ENCODE data around the gene SPEM1. TPM values are rescaled to one million over a fixed set of nuclear protein-coding genes. Genes with fewer than 3 reads are reported as not detected.
A peak's percentile ranks its signal among the peaks of the same experiment; 100 is the strongest.

The SPEM1 gene
- total and polyA plus RNA-seq, 11 donors, result not detected

GRCh38 chr17:7448461-7448860 is 28.3 kb downstream of the SPEM1 start:
- ATAC-seq (no peak), DNase-seq (peak in 1 of 5 donors; percentile 10)
- H3K4me3 ChIP-seq, result no peak overlapping the region
- peaks cover 0 to 24% (median 9%) of the 10 kb centered on the region in 12 donors for H3K4me1 ChIP-seq
- no peaks in the 10 kb centered on the region for H3K9me3 ChIP-seq
- no peak overlapping the region for H3K27ac ChIP-seq
- no peaks in the 10 kb centered on the region for H3K36me3 ChIP-seq
- TF ChIP-seq, protein P1, sequence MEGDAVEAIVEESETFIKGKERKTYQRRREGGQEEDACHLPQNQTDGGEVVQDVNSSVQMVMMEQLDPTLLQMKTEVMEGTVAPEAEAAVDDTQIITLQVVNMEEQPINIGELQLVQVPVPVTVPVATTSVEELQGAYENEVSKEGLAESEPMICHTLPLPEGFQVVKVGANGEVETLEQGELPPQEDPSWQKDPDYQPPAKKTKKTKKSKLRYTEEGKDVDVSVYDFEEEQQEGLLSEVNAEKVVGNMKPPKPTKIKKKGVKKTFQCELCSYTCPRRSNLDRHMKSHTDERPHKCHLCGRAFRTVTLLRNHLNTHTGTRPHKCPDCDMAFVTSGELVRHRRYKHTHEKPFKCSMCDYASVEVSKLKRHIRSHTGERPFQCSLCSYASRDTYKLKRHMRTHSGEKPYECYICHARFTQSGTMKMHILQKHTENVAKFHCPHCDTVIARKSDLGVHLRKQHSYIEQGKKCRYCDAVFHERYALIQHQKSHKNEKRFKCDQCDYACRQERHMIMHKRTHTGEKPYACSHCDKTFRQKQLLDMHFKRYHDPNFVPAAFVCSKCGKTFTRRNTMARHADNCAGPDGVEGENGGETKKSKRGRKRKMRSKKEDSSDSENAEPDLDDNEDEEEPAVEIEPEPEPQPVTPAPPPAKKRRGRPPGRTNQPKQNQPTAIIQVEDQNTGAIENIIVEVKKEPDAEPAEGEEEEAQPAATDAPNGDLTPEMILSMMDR (IDR thresholded peaks at IDR 0.05), result no peak
- no peak for TF ChIP-seq POLR2A (IDR thresholded peaks at IDR 0.05)
- 91 to 92% (median 92%) methylated on average over 7 of the region's 7 CpGs for WGBS, 4 donors
- intact Hi-C loops (cut with DNase I), result loop anchor here in 1 of 10 donors (10.0 kb wide), 1 partner anchor 396 kb away; no protein-coding TSS in a partner anchor
- H3K27me3 ChIP-seq, result peaks cover 0 to 30% (median 0%) of the 10 kb centered on the region in 9 donors

DNA sequence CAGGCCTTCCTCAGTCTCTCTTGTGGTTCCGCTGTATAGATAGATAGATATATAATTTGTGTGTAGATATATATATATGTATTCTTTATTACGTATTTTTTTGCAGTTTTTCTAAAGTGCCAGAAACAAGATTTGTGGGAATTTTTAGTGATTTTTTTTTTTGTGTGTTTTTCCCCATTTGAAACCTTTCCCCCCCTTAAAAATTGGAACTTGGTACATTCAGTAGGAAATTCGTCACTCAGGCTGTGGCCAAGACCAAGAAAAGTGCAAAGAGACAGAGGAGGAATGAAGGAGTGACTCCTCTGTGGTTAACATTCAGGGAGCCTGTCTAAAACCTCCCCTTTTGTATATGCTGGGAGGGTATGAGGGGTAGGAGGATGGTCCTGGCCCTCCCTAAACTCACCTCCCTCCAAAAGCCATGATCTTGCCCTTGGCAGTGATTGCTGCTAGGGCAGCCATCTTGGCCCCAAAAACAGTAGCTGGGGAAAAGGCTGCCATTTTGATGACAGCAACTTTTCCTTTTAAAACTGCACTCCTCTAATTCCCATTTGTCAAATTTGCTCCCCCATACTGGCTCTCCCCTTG is 39.9 kb downstream of the SPEM1 start:
- Histone ChIP-seq H3K9me3 (no peaks in the 10 kb centered on the region), H3K27me3 (no peaks in the 10 kb centered on the region), H3K27ac (no peak overlapping the region), H3K4me1 (peaks cover 0 to 13% (median 5%) of the 10 kb centered on the region in 12 donors), H3K36me3 (peaks cover 0 to 36% (median 26%) of the 10 kb centered on the region in 9 donors), H3K4me3 (no peak overlapping the region)
- intact Hi-C loops (cut with DNase I), result no loop called here
- DNase-seq (no peak), ATAC-seq (no peak)
- WGBS, 4 donors, result 79 to 86% (median 84%) methylated on average over 3 of the region's 3 CpGs
- no peak for TF ChIP-seq POLR2A (IDR thresholded peaks at IDR 0.05)
- TF ChIP-seq, protein P1 (IDR thresholded peaks at IDR 0.05), result no peak

DNA sequence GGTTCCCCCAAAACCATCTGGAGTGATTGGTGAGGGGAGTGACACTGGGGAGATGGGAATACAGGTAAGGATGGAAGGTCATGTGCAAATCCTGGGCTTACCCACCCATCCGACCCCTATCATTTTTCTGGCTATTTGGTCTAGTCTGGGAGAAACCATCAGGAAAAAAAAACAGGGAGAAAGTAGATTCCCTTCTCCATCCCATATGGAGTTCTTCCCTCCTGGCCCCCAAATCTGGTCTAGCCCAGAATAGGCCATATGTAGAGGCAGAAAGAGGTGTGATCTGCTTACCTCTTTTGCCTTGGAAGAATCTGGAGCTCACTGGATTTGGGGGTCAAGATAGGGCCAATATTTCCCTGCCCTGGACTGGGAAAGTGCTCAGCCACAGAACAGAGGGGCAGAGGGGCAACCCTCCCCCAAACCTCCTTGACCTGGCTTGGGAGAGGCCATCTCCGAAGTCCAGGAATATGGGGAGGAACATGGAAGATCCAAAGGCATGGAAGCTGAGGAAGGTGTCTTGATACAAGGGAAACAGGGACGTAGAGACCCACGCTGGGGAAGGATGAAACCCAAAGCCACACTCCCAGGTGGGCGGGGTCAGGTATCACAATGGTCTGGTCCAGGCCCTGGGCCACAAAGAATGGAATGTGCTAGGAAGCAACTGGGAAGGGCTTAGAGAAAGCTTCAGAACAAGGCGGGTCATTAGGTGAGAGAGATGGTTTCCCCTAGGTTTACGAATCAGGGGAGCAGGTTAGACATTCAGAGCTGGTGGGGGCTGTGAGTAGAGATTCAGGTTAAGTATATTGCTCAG is 40.9 kb downstream of the SPEM1 start:
- ATAC-seq (no peak), DNase-seq (no peak)
- no peak overlapping the region for H3K4me3 ChIP-seq
- TF ChIP-seq, protein P1 (IDR thresholded peaks at IDR 0.05), result no peak
- no peak for TF ChIP-seq POLR2A (IDR thresholded peaks at IDR 0.05)
- H3K9me3 ChIP-seq, result no peaks in the 10 kb centered on the region
- H3K36me3 ChIP-seq, result peaks cover 0 to 44% (median 36%) of the 10 kb centered on the region in 9 donors
- 92 to 96% (median 94%) methylated on average over 7 of the region's 7 CpGs for WGBS, 4 donors
- peaks cover 2 to 19% (median 9%) of the 10 kb centered on the region in 12 donors for H3K4me1 ChIP-seq
- no peak overlapping the region for H3K27ac ChIP-seq
- no peaks in the 10 kb centered on the region for H3K27me3 ChIP-seq
- intact Hi-C loops (cut with DNase I), result no loop called here

All from heart left ventricle (tissue), 16 donors.